Measurements from ENCODE around the gene OR2T4. TPM values are rescaled to one million over a fixed set of nuclear protein-coding genes. Genes with fewer than 3 reads are reported as not detected.

Gene OR2T4
- total and polyA plus RNA-seq, 2 of the 13 experiments (the other 11 are each of a cell fraction or from before 2014, with no cell fraction given), result not detected

Other genes with a start within 250 kb of the OR2T4 start
- not detected in 2 replicates for gene OR2M5, start 216.5 kb upstream of the OR2T4 start, total RNA-seq (2016; rRNA removed; fragmentation: Illumina TruSeq; extraction: Trizol)
- gene OR2M5, start 216.5 kb upstream of the OR2T4 start, polyA plus RNA-seq (2011; rRNA removed), result not detected in 2 replicates
- gene OR2M2, start 186.8 kb upstream of the OR2T4 start, total RNA-seq (2016; rRNA removed; fragmentation: Illumina TruSeq; extraction: Trizol), result not detected in 2 replicates
- not detected in 2 replicates for gene OR2M2, start 186.8 kb upstream of the OR2T4 start, polyA plus RNA-seq (2011; rRNA removed)
- not detected in 2 replicates for gene OR2M3, start 164.4 kb upstream of the OR2T4 start, total RNA-seq (2016; rRNA removed; fragmentation: Illumina TruSeq; extraction: Trizol)
- gene OR2M3, start 164.4 kb upstream of the OR2T4 start, polyA plus RNA-seq (2011; rRNA removed), result not detected in 2 replicates
- not detected in 2 replicates for gene OR2M4, start 130.2 kb upstream of the OR2T4 start, total RNA-seq (2016; rRNA removed; fragmentation: Illumina TruSeq; extraction: Trizol)
- not detected in 2 replicates for gene OR2M4, start 130.2 kb upstream of the OR2T4 start, polyA plus RNA-seq (2011; rRNA removed)
- gene OR2T33, start 83.7 kb upstream of the OR2T4 start, total RNA-seq (2016; rRNA removed; fragmentation: Illumina TruSeq; extraction: Trizol), result not detected in 2 replicates
- not detected in 2 replicates for gene OR2T33, start 83.7 kb upstream of the OR2T4 start, polyA plus RNA-seq (2011; rRNA removed)
- gene OR2T12, start 58.2 kb upstream of the OR2T4 start, total RNA-seq (2016; rRNA removed; fragmentation: Illumina TruSeq; extraction: Trizol), result not detected in 2 replicates
- gene OR2T12, start 58.2 kb upstream of the OR2T4 start, polyA plus RNA-seq (2011; rRNA removed), result not detected in 2 replicates
- gene OR2M7, start 37.1 kb upstream of the OR2T4 start, total RNA-seq (2016; rRNA removed; fragmentation: Illumina TruSeq; extraction: Trizol), result not detected in 2 replicates
- not detected in 2 replicates for gene OR2M7, start 37.1 kb upstream of the OR2T4 start, polyA plus RNA-seq (2011; rRNA removed)
- gene OR14C36, start 12.9 kb upstream of the OR2T4 start, total RNA-seq (2016; rRNA removed; fragmentation: Illumina TruSeq; extraction: Trizol), result not detected in 2 replicates
- gene OR14C36, start 12.9 kb upstream of the OR2T4 start, polyA plus RNA-seq (2011; rRNA removed), result not detected in 2 replicates
- gene OR2T6, start 14.1 kb downstream of the OR2T4 start, total RNA-seq (2016; rRNA removed; fragmentation: Illumina TruSeq; extraction: Trizol), result not detected in 2 replicates
- not detected in 2 replicates for gene OR2T6, start 14.1 kb downstream of the OR2T4 start, polyA plus RNA-seq (2011; rRNA removed)
- not detected in 2 replicates for gene OR2T1, start 41.4 kb downstream of the OR2T4 start, total RNA-seq (2016; rRNA removed; fragmentation: Illumina TruSeq; extraction: Trizol)
- gene OR2T1, start 41.4 kb downstream of the OR2T4 start, polyA plus RNA-seq (2011; rRNA removed), result not detected in 2 replicates
- gene OR2T2, start 84.0 kb downstream of the OR2T4 start, total RNA-seq (2016; rRNA removed; fragmentation: Illumina TruSeq; extraction: Trizol), result not detected in 2 replicates
- not detected in 2 replicates for gene OR2T2, start 84.0 kb downstream of the OR2T4 start, polyA plus RNA-seq (2011; rRNA removed)
- gene OR2T3, start 111.7 kb downstream of the OR2T4 start, total RNA-seq (2016; rRNA removed; fragmentation: Illumina TruSeq; extraction: Trizol), result not detected in 2 replicates
- not detected in 2 replicates for gene OR2T3, start 111.7 kb downstream of the OR2T4 start, polyA plus RNA-seq (2011; rRNA removed)
- gene OR2T5, start 126.9 kb downstream of the OR2T4 start, total RNA-seq (2016; rRNA removed; fragmentation: Illumina TruSeq; extraction: Trizol), result not detected in 2 replicates
- gene OR2T5, start 126.9 kb downstream of the OR2T4 start, polyA plus RNA-seq (2011; rRNA removed), result not detected in 2 replicates
- gene OR2G6, start 146.4 kb downstream of the OR2T4 start, total RNA-seq (2016; rRNA removed; fragmentation: Illumina TruSeq; extraction: Trizol), result not detected in 2 replicates
- gene OR2G6, start 146.4 kb downstream of the OR2T4 start, polyA plus RNA-seq (2011; rRNA removed), result not detected in 2 replicates
- gene OR2T29, start 201.1 kb downstream of the OR2T4 start, total RNA-seq (2016; rRNA removed; fragmentation: Illumina TruSeq; extraction: Trizol), result not detected in 2 replicates
- gene OR2T29, start 201.1 kb downstream of the OR2T4 start, polyA plus RNA-seq (2011; rRNA removed), result not detected in 2 replicates
- not detected in 2 replicates for gene OR2T34, start 213.1 kb downstream of the OR2T4 start, total RNA-seq (2016; rRNA removed; fragmentation: Illumina TruSeq; extraction: Trizol)
- gene OR2T34, start 213.1 kb downstream of the OR2T4 start, polyA plus RNA-seq (2011; rRNA removed), result not detected in 2 replicates
- gene OR2T10, start 236.0 kb downstream of the OR2T4 start, total RNA-seq (2016; rRNA removed; fragmentation: Illumina TruSeq; extraction: Trizol), result not detected in 2 replicates
- gene OR2T10, start 236.0 kb downstream of the OR2T4 start, polyA plus RNA-seq (2011; rRNA removed), result not detected in 2 replicates

Measured in HepG2 (cell line).